ENCODE results near the gene FGF3.

Gene FGF3

GRCh38 chr11:69862797-69863543 lies 43.8 kb upstream of the FGF3 start:
- H3K36me3 ChIP-seq (ENCODE audit: control insufficient read depth in 1 of 2, insufficient read depth in 2 of 2, low read length in 2 of 2) = no peaks in the 10 kb centered on the region

DNA sequence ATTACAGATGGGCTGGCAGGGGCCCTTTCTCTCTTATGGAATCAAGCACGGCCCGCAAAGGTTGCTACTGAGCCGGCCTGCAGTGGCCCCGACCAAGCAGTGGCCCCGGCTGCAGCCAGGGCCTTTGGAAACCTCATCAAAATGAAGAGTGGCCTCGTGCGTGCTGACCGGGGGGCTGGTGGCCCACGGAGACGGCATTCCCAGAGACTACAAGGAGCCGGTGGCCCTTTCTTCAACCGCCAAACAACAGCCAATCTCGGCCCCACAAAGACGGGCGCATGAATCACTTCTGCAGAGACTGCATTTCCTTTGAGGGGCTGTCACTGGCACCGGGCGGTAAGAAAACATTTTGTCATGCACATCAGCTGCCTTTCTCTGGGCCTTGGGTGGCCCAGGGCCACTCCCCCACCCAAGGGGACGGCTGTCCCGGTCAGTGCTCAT lies 43.1 kb upstream of the FGF3 start:
- Histone ChIP-seq H3K9me3 (ENCODE audit: control insufficient read depth in 1 of 2, low read length in 2 of 2) (no peaks in the 10 kb centered on the region), H3K27ac (ENCODE audit: low read depth, low read length) (no peak overlapping the region), H3K4me1 (ENCODE audit: control insufficient read depth in 1 of 2, insufficient read depth in 2 of 2, low read length in 2 of 2) (no peaks in the 10 kb centered on the region), H3K27me3 (ENCODE audit: control insufficient read depth in 1 of 2, insufficient read depth in 2 of 2, low read length in 2 of 2) (peaks cover 16 to 21% of the 10 kb centered on the region in 2 donors), H3K36me3 (ENCODE audit: control insufficient read depth in 1 of 2, insufficient read depth in 2 of 2, low read length in 2 of 2) (no peaks in the 10 kb centered on the region), H3K4me3 (ENCODE audit: low read depth in 1 of 2, low read length in 2 of 2) (no peak overlapping the region), H3K9ac (ENCODE audit: low read depth in 1 of 2, low read length in 2 of 2) (no peak overlapping the region)

More at GRCh38 chr11:69862797-69863543, 43.8 kb upstream of the FGF3 start:
- no peaks in the 10 kb centered on the region for H3K9me3 ChIP-seq (ENCODE audit: control insufficient read depth in 1 of 2, low read length in 2 of 2)
- H3K4me1 ChIP-seq (ENCODE audit: control insufficient read depth in 1 of 2, insufficient read depth in 2 of 2, low read length in 2 of 2) = no peaks in the 10 kb centered on the region
- H3K9ac ChIP-seq (ENCODE audit: low read depth in 1 of 2, low read length in 2 of 2) = no peak overlapping the region
- H3K27me3 ChIP-seq (ENCODE audit: control insufficient read depth in 1 of 2, insufficient read depth in 2 of 2, low read length in 2 of 2) = peaks cover 22 to 24% of the 10 kb centered on the region in 2 donors
- H3K4me3 ChIP-seq (ENCODE audit: low read depth in 1 of 2, low read length in 2 of 2) = no peak overlapping the region
- H3K27ac ChIP-seq (ENCODE audit: low read depth, low read length) = no peak overlapping the region

GRCh38 chr11:69861901-69862300 lies 42.7 kb upstream of the FGF3 start:
- Histone ChIP-seq H3K4me1 (ENCODE audit: control insufficient read depth in 1 of 2, insufficient read depth in 2 of 2, low read length in 2 of 2) (no peaks in the 10 kb centered on the region), H3K27me3 (ENCODE audit: control insufficient read depth in 1 of 2, insufficient read depth in 2 of 2, low read length in 2 of 2) (peaks cover 11 to 21% of the 10 kb centered on the region in 2 donors), H3K4me3 (ENCODE audit: low read depth in 1 of 2, low read length in 2 of 2) (no peak overlapping the region), H3K9ac (ENCODE audit: low read depth in 1 of 2, low read length in 2 of 2) (no peak overlapping the region), H3K36me3 (ENCODE audit: control insufficient read depth in 1 of 2, insufficient read depth in 2 of 2, low read length in 2 of 2) (no peaks in the 10 kb centered on the region), H3K27ac (ENCODE audit: low read depth, low read length) (no peak overlapping the region), H3K9me3 (ENCODE audit: control insufficient read depth in 1 of 2, low read length in 2 of 2) (no peaks in the 10 kb centered on the region)

GRCh38 chr11:69860796-69861445 lies 41.7 kb upstream of the FGF3 start:
- Histone ChIP-seq H3K9ac (ENCODE audit: low read depth in 1 of 2, low read length in 2 of 2) (no peak overlapping the region), H3K4me3 (ENCODE audit: low read depth in 1 of 2, low read length in 2 of 2) (no peak overlapping the region), H3K36me3 (ENCODE audit: control insufficient read depth in 1 of 2, insufficient read depth in 2 of 2, low read length in 2 of 2) (no peaks in the 10 kb centered on the region), H3K27ac (ENCODE audit: low read depth, low read length) (no peak overlapping the region), H3K4me1 (ENCODE audit: control insufficient read depth in 1 of 2, insufficient read depth in 2 of 2, low read length in 2 of 2) (no peaks in the 10 kb centered on the region), H3K9me3 (ENCODE audit: control insufficient read depth in 1 of 2, low read length in 2 of 2) (no peaks in the 10 kb centered on the region), H3K27me3 (ENCODE audit: control insufficient read depth in 1 of 2, insufficient read depth in 2 of 2, low read length in 2 of 2) (peaks cover 11 to 21% of the 10 kb centered on the region in 2 donors)

GRCh38 chr11:69860244-69860643 lies 41.0 kb upstream of the FGF3 start:
- no peak overlapping the region for H3K4me3 ChIP-seq (ENCODE audit: low read depth in 1 of 2, low read length in 2 of 2)
- H3K9me3 ChIP-seq (ENCODE audit: control insufficient read depth in 1 of 2, low read length in 2 of 2) = no peaks in the 10 kb centered on the region
- peaks cover 11 to 17% of the 10 kb centered on the region in 2 donors for H3K27me3 ChIP-seq (ENCODE audit: control insufficient read depth in 1 of 2, insufficient read depth in 2 of 2, low read length in 2 of 2)
- no peaks in the 10 kb centered on the region for H3K4me1 ChIP-seq (ENCODE audit: control insufficient read depth in 1 of 2, insufficient read depth in 2 of 2, low read length in 2 of 2)
- no peaks in the 10 kb centered on the region for H3K36me3 ChIP-seq (ENCODE audit: control insufficient read depth in 1 of 2, insufficient read depth in 2 of 2, low read length in 2 of 2)
- H3K27ac ChIP-seq (ENCODE audit: low read depth, low read length) = no peak overlapping the region
- H3K9ac ChIP-seq (ENCODE audit: low read depth in 1 of 2, low read length in 2 of 2) = no peak overlapping the region

DNA sequence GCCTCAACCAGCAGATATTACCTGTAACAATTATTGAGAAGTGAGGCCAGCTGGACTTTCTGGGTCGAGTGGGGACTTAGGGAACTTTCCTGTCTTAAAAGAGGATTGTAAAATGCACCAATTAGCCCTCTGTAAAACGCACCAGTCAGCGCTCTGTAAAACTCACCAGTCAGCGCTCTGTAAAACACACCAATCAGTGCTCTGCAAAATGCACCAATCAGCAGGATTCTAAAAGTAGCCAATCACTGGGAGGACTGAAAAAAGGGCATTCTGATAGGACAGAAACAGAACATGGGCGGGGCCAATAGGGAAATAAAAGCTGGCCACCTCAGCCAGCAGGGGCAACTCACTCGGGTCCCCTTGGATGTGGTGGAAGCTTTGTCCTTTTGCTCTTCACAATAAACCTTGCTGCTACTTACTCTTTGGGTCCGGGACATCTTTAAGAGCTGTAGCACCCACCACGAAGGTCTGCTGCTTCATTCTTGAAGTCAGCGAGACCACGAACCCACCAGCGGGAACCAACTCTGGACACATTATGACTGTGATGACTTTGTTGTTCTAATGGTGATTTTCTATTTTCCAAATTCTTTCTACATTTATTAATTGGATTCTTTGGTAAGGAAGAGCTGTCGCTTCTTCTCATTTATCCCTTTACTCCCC lies 40.2 kb upstream of the FGF3 start:
- H3K36me3 ChIP-seq (ENCODE audit: control insufficient read depth in 1 of 2, insufficient read depth in 2 of 2, low read length in 2 of 2) = no peaks in the 10 kb centered on the region
- H3K27me3 ChIP-seq (ENCODE audit: control insufficient read depth in 1 of 2, insufficient read depth in 2 of 2, low read length in 2 of 2) = peaks cover 11 to 14% of the 10 kb centered on the region in 2 donors
- no peaks in the 10 kb centered on the region for H3K9me3 ChIP-seq (ENCODE audit: control insufficient read depth in 1 of 2, low read length in 2 of 2)
- no peak overlapping the region for H3K9ac ChIP-seq (ENCODE audit: low read depth in 1 of 2, low read length in 2 of 2)
- no peak overlapping the region for H3K4me3 ChIP-seq (ENCODE audit: low read depth in 1 of 2, low read length in 2 of 2)
- H3K27ac ChIP-seq (ENCODE audit: low read depth, low read length) = no peak overlapping the region
- H3K4me1 ChIP-seq (ENCODE audit: control insufficient read depth in 1 of 2, insufficient read depth in 2 of 2, low read length in 2 of 2) = no peaks in the 10 kb centered on the region

DNA sequence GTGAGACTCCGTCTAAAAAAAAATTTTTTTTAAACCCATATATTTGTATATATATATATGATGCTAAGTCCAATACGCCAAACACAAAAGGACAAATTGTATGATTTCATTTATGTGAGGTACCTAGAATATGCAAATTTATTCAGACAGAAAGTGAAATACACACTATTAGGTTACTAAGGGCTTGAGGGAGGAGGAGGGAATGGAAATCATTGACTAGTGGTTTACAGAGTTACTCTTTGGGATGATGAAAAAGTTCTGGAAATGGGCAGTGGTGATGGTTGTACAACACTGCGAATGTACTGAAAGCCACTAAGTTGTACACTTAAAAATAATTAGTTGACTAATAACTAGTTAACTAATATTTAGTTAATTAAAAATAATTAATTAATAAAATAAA lies 36.2 kb upstream of the FGF3 start:
- Histone ChIP-seq H3K36me3 (ENCODE audit: control insufficient read depth in 1 of 2, insufficient read depth in 2 of 2, low read length in 2 of 2) (no peaks in the 10 kb centered on the region), H3K27ac (ENCODE audit: low read depth, low read length) (no peak overlapping the region), H3K27me3 (ENCODE audit: control insufficient read depth in 1 of 2, insufficient read depth in 2 of 2, low read length in 2 of 2) (peaks cover 5 to 16% of the 10 kb centered on the region in 2 donors), H3K9ac (ENCODE audit: low read depth in 1 of 2, low read length in 2 of 2) (no peak overlapping the region), H3K4me1 (ENCODE audit: control insufficient read depth in 1 of 2, insufficient read depth in 2 of 2, low read length in 2 of 2) (no peaks in the 10 kb centered on the region), H3K4me3 (ENCODE audit: low read depth in 1 of 2, low read length in 2 of 2) (no peak overlapping the region), H3K9me3 (ENCODE audit: control insufficient read depth in 1 of 2, low read length in 2 of 2) (peaks cover 0 to 4% of the 10 kb centered on the region in 2 donors)

DNA sequence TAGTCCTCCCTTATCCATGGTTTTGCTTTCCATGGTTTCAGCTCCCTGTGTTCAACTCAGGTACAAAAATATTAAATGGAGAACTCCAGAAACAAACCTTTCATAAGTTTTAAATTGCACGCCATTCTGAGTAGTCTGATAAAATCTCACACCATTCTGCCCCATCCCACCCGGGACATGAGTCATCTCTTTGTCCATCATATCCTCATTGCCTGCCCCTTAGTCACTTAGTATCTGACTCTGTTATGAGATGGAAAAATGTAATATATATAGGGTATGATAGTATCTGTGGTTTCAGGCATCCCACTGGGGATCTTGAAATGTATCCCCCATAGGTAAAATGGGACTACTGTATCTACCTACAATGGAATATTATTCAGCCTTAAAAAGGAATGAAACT lies 35.5 kb upstream of the FGF3 start:
- Histone ChIP-seq H3K9me3 (ENCODE audit: control insufficient read depth in 1 of 2, low read length in 2 of 2) (peaks cover 0 to 4% of the 10 kb centered on the region in 2 donors), H3K9ac (ENCODE audit: low read depth in 1 of 2, low read length in 2 of 2) (no peak overlapping the region), H3K4me1 (ENCODE audit: control insufficient read depth in 1 of 2, insufficient read depth in 2 of 2, low read length in 2 of 2) (no peaks in the 10 kb centered on the region), H3K27me3 (ENCODE audit: control insufficient read depth in 1 of 2, insufficient read depth in 2 of 2, low read length in 2 of 2) (peaks cover 5 to 16% of the 10 kb centered on the region in 2 donors), H3K4me3 (ENCODE audit: low read depth in 1 of 2, low read length in 2 of 2) (no peak overlapping the region), H3K36me3 (ENCODE audit: control insufficient read depth in 1 of 2, insufficient read depth in 2 of 2, low read length in 2 of 2) (no peaks in the 10 kb centered on the region), H3K27ac (ENCODE audit: low read depth, low read length) (no peak overlapping the region)

DNA sequence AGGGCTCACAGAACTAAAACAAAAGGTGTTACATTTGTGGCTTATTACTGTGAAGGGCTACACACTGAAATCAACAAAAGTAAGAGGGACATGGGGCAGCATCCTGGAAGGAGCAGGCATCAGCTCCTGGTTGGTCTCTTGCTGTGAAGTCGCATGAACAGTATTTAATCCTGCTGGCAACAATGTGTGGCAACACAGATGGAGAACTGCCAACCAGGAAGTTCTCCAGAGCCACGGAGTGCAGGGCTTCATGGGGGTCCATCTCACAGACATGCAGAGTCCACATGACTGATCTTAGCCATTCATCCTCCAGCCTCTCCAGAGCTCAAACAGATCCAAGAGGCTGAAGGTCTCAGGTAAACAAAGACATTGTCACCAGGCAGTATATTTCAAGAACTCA lies 32.8 kb upstream of the FGF3 start:
- peaks cover 8 to 16% of the 10 kb centered on the region in 2 donors for H3K27me3 ChIP-seq (ENCODE audit: control insufficient read depth in 1 of 2, insufficient read depth in 2 of 2, low read length in 2 of 2)
- H3K4me1 ChIP-seq (ENCODE audit: control insufficient read depth in 1 of 2, insufficient read depth in 2 of 2, low read length in 2 of 2) = no peaks in the 10 kb centered on the region
- H3K9me3 ChIP-seq (ENCODE audit: control insufficient read depth in 1 of 2, low read length in 2 of 2) = peaks cover 0 to 4% of the 10 kb centered on the region in 2 donors
- no peaks in the 10 kb centered on the region for H3K36me3 ChIP-seq (ENCODE audit: control insufficient read depth in 1 of 2, insufficient read depth in 2 of 2, low read length in 2 of 2)
- no peak overlapping the region for H3K4me3 ChIP-seq (ENCODE audit: low read depth in 1 of 2, low read length in 2 of 2)
- H3K9ac ChIP-seq (ENCODE audit: low read depth in 1 of 2, low read length in 2 of 2) = no peak overlapping the region
- no peak overlapping the region for H3K27ac ChIP-seq (ENCODE audit: low read depth, low read length)

DNA sequence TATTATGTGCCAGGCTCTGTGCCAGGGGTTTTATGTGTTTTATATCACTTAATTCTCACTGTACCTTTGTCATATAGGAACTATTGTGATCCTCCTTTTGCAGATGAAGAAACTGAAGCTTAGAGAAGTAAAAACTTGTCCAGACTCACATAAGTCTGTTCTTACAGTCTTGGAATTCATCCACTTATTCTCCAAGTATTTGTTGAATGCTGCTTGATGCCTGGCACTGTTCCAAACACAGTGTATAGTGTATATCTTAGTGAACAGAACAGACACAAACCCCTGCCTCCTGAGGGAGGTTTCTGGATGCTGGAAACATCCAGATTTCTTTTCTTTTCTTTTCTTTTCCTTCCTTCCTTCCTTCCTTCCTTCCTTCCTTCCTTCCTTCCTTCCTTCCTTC lies 29.0 kb upstream of the FGF3 start:
- peaks cover 0 to 4% of the 10 kb centered on the region in 2 donors for H3K9me3 ChIP-seq (ENCODE audit: control insufficient read depth in 1 of 2, low read length in 2 of 2)
- H3K27me3 ChIP-seq (ENCODE audit: control insufficient read depth in 1 of 2, insufficient read depth in 2 of 2, low read length in 2 of 2) = peaks cover 8 to 16% of the 10 kb centered on the region in 2 donors
- H3K9ac ChIP-seq (ENCODE audit: low read depth in 1 of 2, low read length in 2 of 2) = no peak overlapping the region
- no peaks in the 10 kb centered on the region for H3K36me3 ChIP-seq (ENCODE audit: control insufficient read depth in 1 of 2, insufficient read depth in 2 of 2, low read length in 2 of 2)
- no peaks in the 10 kb centered on the region for H3K4me1 ChIP-seq (ENCODE audit: control insufficient read depth in 1 of 2, insufficient read depth in 2 of 2, low read length in 2 of 2)
- no peak overlapping the region for H3K27ac ChIP-seq (ENCODE audit: low read depth, low read length)
- no peak overlapping the region for H3K4me3 ChIP-seq (ENCODE audit: low read depth in 1 of 2, low read length in 2 of 2)
